Epithelial cell of esophagus (primary cell): ENCODE results near the gene ADARB2.

ENCODE experiments used
- DNase-seq: peaks from one replicate; pipeline ENCODE4 v3.0.0; 2010; ENCODE audit warnings: low read depth
- H3K4me3 ChIP-seq: 2 replicates; pipeline ENCODE4 v1.5.1; 2011; ENCODE audit warnings: mild to moderate bottlenecking, low read length, control low read depth
- TF ChIP-seq, protein P1 (sequence below): IDR thresholded peaks from 2 replicates; pipeline ENCODE4 v1.5.1; 2011; ENCODE audit warnings: low read depth, mild to moderate bottlenecking, low read length, control low read depth, inconsistent platforms; ENCODE audit not compliant: insufficient read depth; ENCODE audit errors: missing control alignments

Gene ADARB2

GRCh38 chr10:1182280-1183032, 554.9 kb downstream of the ADARB2 start:
- TF ChIP-seq, protein P1, sequence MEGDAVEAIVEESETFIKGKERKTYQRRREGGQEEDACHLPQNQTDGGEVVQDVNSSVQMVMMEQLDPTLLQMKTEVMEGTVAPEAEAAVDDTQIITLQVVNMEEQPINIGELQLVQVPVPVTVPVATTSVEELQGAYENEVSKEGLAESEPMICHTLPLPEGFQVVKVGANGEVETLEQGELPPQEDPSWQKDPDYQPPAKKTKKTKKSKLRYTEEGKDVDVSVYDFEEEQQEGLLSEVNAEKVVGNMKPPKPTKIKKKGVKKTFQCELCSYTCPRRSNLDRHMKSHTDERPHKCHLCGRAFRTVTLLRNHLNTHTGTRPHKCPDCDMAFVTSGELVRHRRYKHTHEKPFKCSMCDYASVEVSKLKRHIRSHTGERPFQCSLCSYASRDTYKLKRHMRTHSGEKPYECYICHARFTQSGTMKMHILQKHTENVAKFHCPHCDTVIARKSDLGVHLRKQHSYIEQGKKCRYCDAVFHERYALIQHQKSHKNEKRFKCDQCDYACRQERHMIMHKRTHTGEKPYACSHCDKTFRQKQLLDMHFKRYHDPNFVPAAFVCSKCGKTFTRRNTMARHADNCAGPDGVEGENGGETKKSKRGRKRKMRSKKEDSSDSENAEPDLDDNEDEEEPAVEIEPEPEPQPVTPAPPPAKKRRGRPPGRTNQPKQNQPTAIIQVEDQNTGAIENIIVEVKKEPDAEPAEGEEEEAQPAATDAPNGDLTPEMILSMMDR, result no peak
- DNase-seq, result no peak
- no peak overlapping the region for H3K4me3 ChIP-seq

DNA sequence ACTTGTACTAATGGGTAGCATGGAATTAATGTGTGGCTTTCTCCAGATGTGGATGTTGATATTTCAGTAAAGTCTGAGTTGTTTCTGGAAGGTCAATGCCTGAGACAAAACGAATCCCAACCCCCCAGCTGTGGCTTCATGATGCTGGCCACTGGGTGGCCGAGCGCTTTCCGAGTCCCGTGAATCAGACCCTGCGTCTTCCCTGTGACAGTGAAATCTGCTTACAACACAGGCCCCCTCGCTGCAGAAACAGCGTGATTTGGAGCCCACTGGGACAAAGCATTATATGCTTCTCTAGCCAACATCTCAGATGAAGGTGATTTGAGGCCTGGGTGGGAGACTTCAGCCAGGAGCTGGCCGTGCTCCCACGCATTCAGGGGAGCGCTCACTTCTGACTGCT, 556.5 kb downstream of the ADARB2 start:
- TF ChIP-seq, protein P1, result no peak
- DNase-seq, result no peak
- no peak overlapping the region for H3K4me3 ChIP-seq

DNA sequence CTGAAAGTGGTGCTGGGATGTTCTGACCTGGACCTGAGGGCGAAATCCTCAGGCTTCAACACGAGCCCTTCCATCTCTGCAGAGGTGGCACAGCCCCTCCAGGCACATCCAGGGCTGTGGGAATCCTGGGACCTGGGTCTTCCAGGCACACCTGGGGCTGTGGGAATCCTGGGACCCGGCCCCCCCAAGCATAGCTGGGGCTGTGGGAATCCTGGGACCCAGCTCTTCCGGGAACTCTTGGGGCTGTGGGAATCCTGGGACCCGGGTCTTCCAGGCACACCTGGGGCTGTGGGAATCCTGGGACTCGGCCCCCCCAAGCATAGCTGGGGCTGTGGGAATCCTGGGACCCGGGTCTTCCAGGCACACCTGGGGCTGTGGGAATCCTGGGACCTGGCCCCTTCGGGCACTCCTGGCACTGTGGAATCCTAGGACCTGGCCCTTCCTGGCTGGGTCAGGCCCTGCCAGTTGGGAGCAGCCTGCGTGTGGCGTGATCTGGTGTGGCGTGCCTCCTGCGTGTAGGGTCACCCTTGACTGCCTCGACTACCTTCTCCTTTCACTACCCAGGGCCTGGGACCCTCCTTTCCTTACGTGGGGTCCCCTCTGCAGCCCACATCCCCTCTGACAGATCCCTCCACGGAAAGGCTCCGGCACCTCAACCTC, 557.1 kb downstream of the ADARB2 start:
- TF ChIP-seq, protein P1, result no peak
- H3K4me3 ChIP-seq, result no peak overlapping the region
- DNase-seq, result no peak

GRCh38 chr10:1179346-1180070, 557.8 kb downstream of the ADARB2 start:
- no peak for DNase-seq
- no peak overlapping the region for H3K4me3 ChIP-seq
- TF ChIP-seq, protein P1, result no peak

DNA sequence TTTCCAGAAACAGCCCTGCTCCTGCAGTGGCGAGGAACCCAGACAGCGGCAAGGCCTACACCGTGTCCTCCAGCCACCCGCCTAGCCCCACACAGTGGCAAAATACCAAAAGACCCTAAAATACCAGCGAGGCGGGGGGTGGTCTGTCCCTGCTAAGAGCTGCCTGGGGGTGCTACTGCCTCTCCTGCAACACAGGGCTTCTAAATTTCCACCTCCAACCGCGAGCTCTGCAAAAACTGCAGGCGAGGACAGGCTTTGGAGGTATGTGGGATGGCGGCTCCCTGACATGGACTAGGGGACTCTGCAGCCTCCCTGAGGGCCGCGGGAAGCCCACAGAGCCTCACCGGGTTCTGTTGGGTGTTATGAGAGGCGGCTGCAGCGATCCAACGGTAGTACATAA, 558.8 kb downstream of the ADARB2 start:
- no peak for DNase-seq
- TF ChIP-seq, protein P1, result no peak
- no peak overlapping the region for H3K4me3 ChIP-seq

- TF ChIP-seq, protein P1, result no peak
- no peak for DNase-seq
- H3K4me3 ChIP-seq, result no peak overlapping the region
Observed at GRCh38 chr10:1177936-1178335, 559.4 kb downstream of the ADARB2 start.
